AG04449 (cell line): ENCODE data around the gene XYLT1.

Source experiments
- CTCF ChIA-PET: fragments of 350-600 bp; formaldehyde crosslinking; extraction: SDS; loops from one replicate; lab custom pipeline; 2021; ENCODE audit warnings: antibody characterized with exemption; lab: Yijun Ruan, JAX
- POLR2A ChIA-PET: fragments of 400-600, 350-600 bp; formaldehyde crosslinking; extraction: SDS; loops from one replicate; lab custom pipeline; 2020; ENCODE audit warnings: antibody characterized with exemption, inconsistent platforms; lab: Yijun Ruan, JAX
- DNase-seq: peaks from one replicate; pipeline ENCODE4 v3.0.0-alpha.2; 2010; ENCODE audit warnings: low read depth, low spot score
- H3K4me3 ChIP-seq: 2 replicates; pipeline ENCODE4 v1.5.1; 2011; ENCODE audit warnings: low read depth, mild to moderate bottlenecking, control low read depth, low read length
- TF ChIP-seq, protein P1 (sequence below): IDR thresholded peaks from one replicate; pipeline ENCODE4 v1.5.1; 2011; ENCODE audit warnings: mild to moderate bottlenecking, moderate library complexity, low read length, control low read depth, inconsistent platforms; ENCODE audit not compliant: insufficient read depth; ENCODE audit errors: missing control alignments

The XYLT1 gene

DNA sequence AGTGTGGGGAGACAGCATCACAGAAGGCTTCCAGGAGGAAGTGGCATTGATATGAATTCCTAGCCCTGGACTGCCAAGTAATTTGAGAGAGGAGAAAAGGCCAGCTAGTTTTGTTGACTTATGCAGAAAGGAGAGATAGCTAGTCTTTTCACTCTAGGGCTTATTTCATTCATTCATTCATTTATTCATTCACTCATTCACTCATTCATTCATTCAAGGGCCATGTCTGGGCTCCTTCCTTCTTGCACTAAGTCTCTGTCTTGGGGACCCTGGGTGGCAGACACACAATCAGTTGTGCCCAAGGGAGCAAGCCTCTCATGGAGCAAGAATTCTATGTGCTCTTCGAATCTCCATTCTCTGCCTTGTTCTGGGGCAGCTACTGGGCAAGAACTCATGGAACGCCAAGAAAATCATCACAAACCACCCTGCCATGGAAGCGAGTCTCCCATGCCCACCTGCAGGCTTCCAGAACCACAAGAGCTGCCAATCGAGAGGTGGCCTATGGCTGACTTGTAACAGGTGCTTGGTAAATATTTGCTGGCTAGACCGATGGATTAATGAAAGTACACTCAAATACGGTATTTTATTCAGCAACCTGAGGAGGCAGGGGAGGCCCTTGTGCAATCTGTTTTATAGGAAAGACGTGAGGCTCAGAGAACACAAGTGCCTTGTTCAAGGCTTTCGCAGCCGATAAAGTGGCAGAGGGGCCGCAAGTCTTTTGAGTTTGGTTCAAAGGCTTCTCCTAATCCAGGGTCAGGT is 223.6 kb downstream of the XYLT1 start:
- CTCF ChIA-PET: interaction anchor here (0.6 to 0.9 kb wide), 2 partner anchors 9 to 13 kb away, joined by 3 read pairs; no protein-coding TSS in a partner anchor
- POLR2A ChIA-PET: no interaction called here
- TF ChIP-seq, protein P1, sequence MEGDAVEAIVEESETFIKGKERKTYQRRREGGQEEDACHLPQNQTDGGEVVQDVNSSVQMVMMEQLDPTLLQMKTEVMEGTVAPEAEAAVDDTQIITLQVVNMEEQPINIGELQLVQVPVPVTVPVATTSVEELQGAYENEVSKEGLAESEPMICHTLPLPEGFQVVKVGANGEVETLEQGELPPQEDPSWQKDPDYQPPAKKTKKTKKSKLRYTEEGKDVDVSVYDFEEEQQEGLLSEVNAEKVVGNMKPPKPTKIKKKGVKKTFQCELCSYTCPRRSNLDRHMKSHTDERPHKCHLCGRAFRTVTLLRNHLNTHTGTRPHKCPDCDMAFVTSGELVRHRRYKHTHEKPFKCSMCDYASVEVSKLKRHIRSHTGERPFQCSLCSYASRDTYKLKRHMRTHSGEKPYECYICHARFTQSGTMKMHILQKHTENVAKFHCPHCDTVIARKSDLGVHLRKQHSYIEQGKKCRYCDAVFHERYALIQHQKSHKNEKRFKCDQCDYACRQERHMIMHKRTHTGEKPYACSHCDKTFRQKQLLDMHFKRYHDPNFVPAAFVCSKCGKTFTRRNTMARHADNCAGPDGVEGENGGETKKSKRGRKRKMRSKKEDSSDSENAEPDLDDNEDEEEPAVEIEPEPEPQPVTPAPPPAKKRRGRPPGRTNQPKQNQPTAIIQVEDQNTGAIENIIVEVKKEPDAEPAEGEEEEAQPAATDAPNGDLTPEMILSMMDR: no peak
- no peak for DNase-seq
- H3K4me3 ChIP-seq: no peak overlapping the region

DNA sequence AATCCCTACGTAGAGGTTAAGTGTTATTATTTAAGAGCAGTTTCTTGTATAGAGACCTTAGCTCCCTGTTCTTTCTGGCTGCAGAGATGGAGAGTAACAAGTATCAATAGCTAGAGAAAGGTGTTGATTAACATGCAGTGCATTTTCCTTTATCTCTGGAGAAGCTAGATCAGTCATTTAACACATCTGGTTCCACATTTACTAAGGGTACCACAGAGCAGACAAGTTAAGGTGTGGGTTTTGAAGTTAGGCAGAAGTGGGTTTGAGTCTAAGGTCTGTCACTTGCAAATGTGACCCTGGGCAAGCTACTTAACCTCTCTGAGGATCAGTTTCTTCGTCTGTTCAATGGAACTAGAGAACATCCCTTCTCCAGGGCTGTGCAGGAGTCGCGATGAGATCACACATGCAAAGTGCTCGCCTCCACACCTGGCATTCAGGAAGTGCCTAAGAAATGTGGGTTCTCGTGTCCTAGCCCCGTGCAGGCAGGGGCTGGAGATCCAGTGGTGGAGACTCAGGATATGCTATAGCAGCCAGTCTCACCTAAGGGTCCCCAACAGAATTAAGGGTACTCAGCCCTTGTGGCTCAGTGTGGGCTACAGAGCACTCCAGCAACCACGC is 224.4 kb downstream of the XYLT1 start:
- ChIA-PET CTCF (interaction anchor here (0.6 kb wide), 1 partner anchor 8 kb away, joined by 3 read pairs; no protein-coding TSS in a partner anchor), POLR2A (no interaction called here)
- TF ChIP-seq, protein P1: no peak
- no peak overlapping the region for H3K4me3 ChIP-seq
- DNase-seq: no peak

DNA sequence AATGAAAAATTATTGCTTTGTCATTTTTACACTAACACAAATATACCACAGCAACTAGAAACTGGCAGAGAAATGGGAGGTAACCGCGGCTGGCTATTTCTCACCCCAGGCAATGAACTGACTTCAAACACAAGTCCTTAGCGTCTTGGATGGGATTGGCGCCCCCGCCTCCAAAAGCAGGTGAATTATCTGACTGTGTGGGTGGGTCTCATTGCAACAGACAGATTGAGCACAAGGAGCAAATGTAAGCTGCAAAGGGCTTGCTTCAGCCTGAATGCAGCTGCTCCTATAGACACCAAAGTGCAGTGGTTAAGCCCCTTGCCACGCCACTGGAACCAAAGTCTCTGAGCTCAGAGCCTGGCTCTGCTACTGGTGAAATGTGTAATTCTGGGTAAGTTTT is 225.0 kb downstream of the XYLT1 start:
- ChIA-PET POLR2A (no interaction called here), CTCF (no interaction called here)
- TF ChIP-seq, protein P1: no peak
- no peak for DNase-seq
- no peak overlapping the region for H3K4me3 ChIP-seq

DNA sequence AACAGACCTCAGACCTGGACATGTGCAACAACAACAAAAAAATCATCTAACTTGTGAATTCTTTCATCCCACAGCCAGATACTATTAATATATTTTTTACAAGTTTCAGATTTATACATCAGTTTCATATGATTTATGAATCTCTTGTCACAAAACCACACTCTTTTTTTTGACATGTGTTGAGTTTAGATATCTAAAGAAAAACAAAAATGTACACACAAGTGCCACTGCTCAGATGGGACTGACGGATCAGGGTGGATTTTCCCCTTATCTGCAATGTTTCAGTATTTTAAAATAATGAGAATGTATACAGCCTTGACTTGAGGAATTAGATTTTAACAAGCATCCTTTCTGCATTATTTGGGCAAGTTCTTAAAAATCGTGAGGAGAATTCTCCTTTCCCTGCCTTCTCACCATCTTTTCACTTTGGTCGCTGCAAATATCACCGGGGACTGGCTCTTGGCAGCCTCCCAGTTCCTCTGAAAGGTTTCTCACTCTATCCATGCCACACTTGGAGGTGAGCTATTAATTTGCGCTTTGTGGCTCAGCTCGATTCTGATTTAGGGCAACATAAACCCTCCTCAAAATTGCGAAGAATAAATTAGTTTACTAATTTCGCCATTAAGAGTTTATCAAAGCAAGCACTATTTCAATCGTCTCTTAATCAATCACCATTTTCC is 225.7 kb downstream of the XYLT1 start:
- no peak for DNase-seq
- ChIA-PET POLR2A (no interaction called here), CTCF (no interaction called here)
- TF ChIP-seq, protein P1: no peak
- H3K4me3 ChIP-seq: no peak overlapping the region

DNA sequence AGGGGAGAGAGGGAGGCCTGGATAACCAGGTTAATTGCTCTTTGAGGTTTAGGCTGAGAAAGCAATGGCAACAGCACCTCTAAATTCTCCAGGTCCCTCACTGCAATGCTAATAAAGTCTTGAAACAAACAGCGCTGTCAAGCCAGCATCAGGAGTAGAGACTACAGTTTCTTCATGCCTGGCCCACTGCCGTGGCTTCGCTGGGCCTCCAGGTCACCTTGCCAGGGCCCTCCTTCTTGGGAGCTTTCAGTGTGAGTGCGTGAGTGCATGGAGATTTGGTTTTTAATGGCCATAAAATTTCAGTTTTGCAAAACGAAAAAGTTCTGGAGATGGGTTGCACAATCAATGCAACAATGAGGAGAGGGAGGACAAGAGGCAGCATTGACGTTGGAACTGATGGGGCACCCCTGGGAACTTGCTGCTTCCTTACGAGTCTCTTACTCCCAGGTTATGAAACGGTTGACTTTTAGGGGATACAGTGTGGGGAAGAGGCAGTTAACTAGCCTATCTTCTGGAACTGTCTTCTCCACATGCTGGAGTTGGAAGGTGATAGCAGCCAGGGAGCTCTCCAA is 229.4 kb downstream of the XYLT1 start:
- TF ChIP-seq, protein P1: no peak
- no peak overlapping the region for H3K4me3 ChIP-seq
- ChIA-PET POLR2A (no interaction called here), CTCF (no interaction called here)
- DNase-seq: no peak
